SK-N-SH treated with all-trans-retinoic acid at 6 μM for 48 hours (cell line): ENCODE data around the gene SIRT2.

Experiments
- ATAC-seq: fragments of 200-7000 bp; cut with Tn5 transposase; 3 replicates; pipeline ENCODE4 v1.9.1; 2020; ENCODE audit warnings: mild to moderate bottlenecking, moderate library complexity
- ARNTL ChIP-seq: fragments of 450-650 bp; formaldehyde crosslinking; IDR thresholded peaks from 2 replicates; pipeline ENCODE4 v1.5.0; 2020; ENCODE audit warnings: low read depth, mild to moderate bottlenecking, moderate library complexity, borderline replicate concordance
- BACH2 ChIP-seq: fragments of 250-450 bp; sonication (Bioruptor Pico); IDR thresholded peaks from 2 replicates; pipeline ENCODE4 v1.9.0; 2021; ENCODE audit warnings: mild to moderate bottlenecking, borderline replicate concordance
- CSDC2 ChIP-seq: fragments of 250-450 bp; sonication (Bioruptor Pico); IDR thresholded peaks from 2 replicates; pipeline ENCODE4 v1.5.0; 2020; ENCODE audit warnings: mild to moderate bottlenecking, moderate library complexity
- GLIS3 ChIP-seq: fragments of 250-450 bp; sonication (Bioruptor Pico); IDR thresholded peaks from 2 replicates; pipeline ENCODE4 v1.5.0; 2020; ENCODE audit warnings: mild to moderate bottlenecking, moderate library complexity
- ISL1 ChIP-seq: fragments of 250-450 bp; sonication (Bioruptor Pico); IDR thresholded peaks from 2 replicates; pipeline ENCODE4 v2.1.2; 2022; ENCODE audit warnings: mild to moderate bottlenecking, moderate library complexity
- OSR1 ChIP-seq: fragments of 250-450 bp; sonication (Bioruptor Pico); IDR thresholded peaks from 2 replicates; pipeline ENCODE4 v1.8.0; 2022; ENCODE audit warnings: moderate library complexity, mild to moderate bottlenecking, inconsistent platforms
- PATZ1 ChIP-seq: fragments of 250-450 bp; sonication (Bioruptor Pico); IDR thresholded peaks from 2 replicates; pipeline ENCODE4 v1.8.0; 2020; ENCODE audit warnings: mild to moderate bottlenecking, moderate library complexity, borderline replicate concordance
- PPARA ChIP-seq: fragments of 250-450 bp; sonication (Bioruptor Pico); IDR thresholded peaks from 2 replicates; pipeline ENCODE4 v1.5.0; 2020; ENCODE audit warnings: mild to moderate bottlenecking, borderline replicate concordance
- RARB ChIP-seq: fragments of 250-450 bp; sonication (Bioruptor Pico); IDR thresholded peaks from 2 replicates; pipeline ENCODE4 v1.8.0; 2021; ENCODE audit warnings: mild to moderate bottlenecking, moderate library complexity
- SNAI2 ChIP-seq: fragments of 250-450 bp; sonication (Bioruptor Pico); IDR thresholded peaks from 2 replicates; pipeline ENCODE4 v1.5.0; 2020; ENCODE audit warnings: mild to moderate bottlenecking, moderate library complexity
- TCF4 ChIP-seq: fragments of 250-450 bp; sonication (Bioruptor Pico); IDR thresholded peaks from 2 replicates; pipeline ENCODE4 v1.8.0; 2021; ENCODE audit warnings: mild to moderate bottlenecking, moderate library complexity, borderline replicate concordance
- ZFP3 ChIP-seq: fragments of 250-450 bp; sonication (Bioruptor Pico); IDR thresholded peaks from 2 replicates; pipeline ENCODE4 v1.5.0; 2020; ENCODE audit warnings: mild to moderate bottlenecking, moderate library complexity
- ZNF565 ChIP-seq: fragments of 450-650 bp; formaldehyde crosslinking; conservative IDR thresholded peaks from 2 replicates; pipeline ENCODE4 v1.5.0; 2020; ENCODE audit warnings: low read depth, mild to moderate bottlenecking, moderate library complexity
- ZNF70 ChIP-seq: fragments of 450-650 bp; formaldehyde crosslinking; IDR thresholded peaks from 2 replicates; pipeline ENCODE4 v1.5.0; 2020; ENCODE audit warnings: mild to moderate bottlenecking, moderate library complexity
- ZNF8 ChIP-seq: fragments of 450-650 bp; formaldehyde crosslinking; IDR thresholded peaks from 2 replicates; pipeline ENCODE4 v1.5.0; 2020; ENCODE audit warnings: mild to moderate bottlenecking, moderate library complexity
- TF ChIP-seq, protein P1 (sequence below): fragments of 250-450 bp; sonication (Bioruptor Pico); IDR thresholded peaks from 2 replicates; pipeline ENCODE4 v1.5.0; 2020; ENCODE audit warnings: mild to moderate bottlenecking, moderate library complexity
- TF ChIP-seq, protein P2 (sequence below): fragments of 250-450 bp; sonication (Bioruptor Pico); IDR thresholded peaks from 2 replicates; pipeline ENCODE4 v1.8.0; 2021; ENCODE audit warnings: low read depth, mild to moderate bottlenecking, moderate library complexity, borderline replicate concordance

The SIRT2 gene

DNA sequence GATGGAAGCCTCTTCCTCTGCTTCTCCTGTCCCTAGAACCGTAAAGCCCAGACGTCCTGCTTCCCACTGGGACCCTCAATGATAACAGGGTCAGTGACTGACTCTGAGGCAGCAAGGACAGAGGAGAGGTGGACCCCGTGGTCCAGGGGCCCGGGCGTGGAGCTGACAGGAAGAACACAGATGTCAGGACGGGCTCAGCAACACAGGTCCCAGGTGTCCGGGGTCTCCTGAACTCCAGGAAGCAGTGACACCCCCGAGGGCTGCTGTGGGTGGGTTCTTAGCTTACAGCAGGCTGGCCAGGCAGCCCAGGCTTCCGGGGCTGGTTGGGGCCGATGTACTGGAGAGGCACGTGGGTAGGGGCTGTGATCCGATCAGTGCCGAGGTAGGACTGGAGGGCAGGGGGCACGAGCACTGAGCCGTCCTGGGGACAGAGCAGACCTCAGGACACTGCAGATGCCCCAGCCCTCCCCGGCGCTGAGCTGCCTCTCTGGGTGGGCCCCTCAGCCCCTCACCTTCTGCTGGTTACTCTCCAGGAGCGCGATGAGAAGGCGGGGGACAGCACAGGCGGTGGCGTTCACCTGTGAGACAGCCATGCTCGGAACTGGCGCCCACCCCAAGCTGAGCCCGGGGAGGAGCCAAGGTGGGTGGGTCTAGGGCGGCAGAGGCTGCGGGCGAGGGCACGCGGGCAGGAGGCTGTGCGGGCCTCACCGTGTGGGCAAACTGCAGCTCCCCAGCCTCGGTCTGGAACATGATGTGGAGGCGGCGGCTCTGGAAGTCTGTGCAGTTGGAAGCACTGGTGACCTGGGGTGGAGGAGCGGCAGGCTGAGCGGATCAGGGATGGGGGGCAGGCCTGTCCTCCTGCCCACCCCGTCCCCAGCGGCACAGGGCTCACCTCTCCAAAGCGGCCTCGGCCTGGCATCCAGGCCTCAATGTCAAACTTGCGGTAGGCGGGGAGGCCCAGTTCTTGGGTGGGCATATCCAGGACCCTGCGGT, 16.2 kb upstream of the SIRT2 start:
- TF ChIP-seq SNAI2 (CRISPR knock-in tag) (no peak), ZNF565 (CRISPR knock-in tag) (no peak), RARB (no peak), TCF4 (CRISPR knock-in tag) (no peak), PATZ1 (CRISPR knock-in tag) (no peak), ARNTL (CRISPR knock-in tag) (no peak), ZFP3 (CRISPR knock-in tag) (no peak), OSR1 (CRISPR knock-in tag) (no peak)
- TF ChIP-seq, protein P1, sequence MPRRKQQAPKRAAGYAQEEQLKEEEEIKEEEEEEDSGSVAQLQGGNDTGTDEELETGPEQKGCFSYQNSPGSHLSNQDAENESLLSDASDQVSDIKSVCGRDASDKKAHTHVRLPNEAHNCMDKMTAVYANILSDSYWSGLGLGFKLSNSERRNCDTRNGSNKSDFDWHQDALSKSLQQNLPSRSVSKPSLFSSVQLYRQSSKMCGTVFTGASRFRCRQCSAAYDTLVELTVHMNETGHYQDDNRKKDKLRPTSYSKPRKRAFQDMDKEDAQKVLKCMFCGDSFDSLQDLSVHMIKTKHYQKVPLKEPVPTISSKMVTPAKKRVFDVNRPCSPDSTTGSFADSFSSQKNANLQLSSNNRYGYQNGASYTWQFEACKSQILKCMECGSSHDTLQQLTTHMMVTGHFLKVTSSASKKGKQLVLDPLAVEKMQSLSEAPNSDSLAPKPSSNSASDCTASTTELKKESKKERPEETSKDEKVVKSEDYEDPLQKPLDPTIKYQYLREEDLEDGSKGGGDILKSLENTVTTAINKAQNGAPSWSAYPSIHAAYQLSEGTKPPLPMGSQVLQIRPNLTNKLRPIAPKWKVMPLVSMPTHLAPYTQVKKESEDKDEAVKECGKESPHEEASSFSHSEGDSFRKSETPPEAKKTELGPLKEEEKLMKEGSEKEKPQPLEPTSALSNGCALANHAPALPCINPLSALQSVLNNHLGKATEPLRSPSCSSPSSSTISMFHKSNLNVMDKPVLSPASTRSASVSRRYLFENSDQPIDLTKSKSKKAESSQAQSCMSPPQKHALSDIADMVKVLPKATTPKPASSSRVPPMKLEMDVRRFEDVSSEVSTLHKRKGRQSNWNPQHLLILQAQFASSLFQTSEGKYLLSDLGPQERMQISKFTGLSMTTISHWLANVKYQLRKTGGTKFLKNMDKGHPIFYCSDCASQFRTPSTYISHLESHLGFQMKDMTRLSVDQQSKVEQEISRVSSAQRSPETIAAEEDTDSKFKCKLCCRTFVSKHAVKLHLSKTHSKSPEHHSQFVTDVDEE (CRISPR knock-in tag), result no peak
- no peak for ATAC-seq

GRCh38 chr19:38913958-38914357, 14.5 kb upstream of the SIRT2 start:
- no peak for ATAC-seq

GRCh38 chr19:38912600-38913514, 13.4 kb upstream of the SIRT2 start:
- TF ChIP-seq OSR1 (CRISPR knock-in tag) (no peak), ZNF8 (CRISPR knock-in tag) (no peak), TCF4 (CRISPR knock-in tag) (no peak), BACH2 (no peak), PPARA (CRISPR knock-in tag) (no peak), ZFP3 (CRISPR knock-in tag) (no peak), RARB (no peak), PATZ1 (CRISPR knock-in tag) (no peak), ZNF70 (no peak), ISL1 (no peak), CSDC2 (CRISPR knock-in tag) (no peak)
- TF ChIP-seq, protein P2, sequence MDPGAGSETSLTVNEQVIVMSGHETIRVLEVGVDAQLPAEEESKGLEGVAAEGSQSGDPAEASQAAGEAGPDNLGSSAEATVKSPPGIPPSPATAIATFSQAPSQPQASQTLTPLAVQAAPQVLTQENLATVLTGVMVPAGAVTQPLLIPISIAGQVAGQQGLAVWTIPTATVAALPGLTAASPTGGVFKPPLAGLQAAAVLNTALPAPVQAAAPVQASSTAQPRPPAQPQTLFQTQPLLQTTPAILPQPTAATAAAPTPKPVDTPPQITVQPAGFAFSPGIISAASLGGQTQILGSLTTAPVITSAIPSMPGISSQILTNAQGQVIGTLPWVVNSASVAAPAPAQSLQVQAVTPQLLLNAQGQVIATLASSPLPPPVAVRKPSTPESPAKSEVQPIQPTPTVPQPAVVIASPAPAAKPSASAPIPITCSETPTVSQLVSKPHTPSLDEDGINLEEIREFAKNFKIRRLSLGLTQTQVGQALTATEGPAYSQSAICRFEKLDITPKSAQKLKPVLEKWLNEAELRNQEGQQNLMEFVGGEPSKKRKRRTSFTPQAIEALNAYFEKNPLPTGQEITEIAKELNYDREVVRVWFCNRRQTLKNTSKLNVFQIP (CRISPR knock-in tag), result no peak

More at GRCh38 chr19:38913958-38914357, 14.5 kb upstream of the SIRT2 start:
- TF ChIP-seq TCF4 (CRISPR knock-in tag) (no peak), ZFP3 (CRISPR knock-in tag) (no peak), ZNF70 (no peak), SNAI2 (CRISPR knock-in tag) (no peak), BACH2 (no peak), ZNF8 (CRISPR knock-in tag) (no peak), GLIS3 (CRISPR knock-in tag) (no peak), PPARA (CRISPR knock-in tag) (no peak)
- TF ChIP-seq, protein P1 (CRISPR knock-in tag), result no peak

More at GRCh38 chr19:38912600-38913514, 13.4 kb upstream of the SIRT2 start:
- ATAC-seq, result no peak; the same call in 2 of the 3 replicates
